Measurements from ENCODE around the gene DNMT3L. TPM values are rescaled to one million over a fixed set of nuclear protein-coding genes. Genes with fewer than 3 reads are reported as not detected.
A peak's percentile ranks its signal among the peaks of the same experiment; 100 is the strongest.

The DNMT3L gene
- total and polyA plus RNA-seq, 10 donors, result not detected

GRCh38 chr21:44289381-44290010, 27.8 kb upstream of the DNMT3L start:
- DNase-seq, result peak; percentile 72
- Histone ChIP-seq H3K4me1 (peaks cover 3 to 21% (median 7%) of the 10 kb centered on the region in 6 donors), H3K27me3 (replicated peaks in 1 of 7) (peaks cover 0 to 38% (median 25%) of the 10 kb centered on the region in 7 donors), H3K27ac (no peak overlapping the region), H3K4me3 (no peak overlapping the region), H3K36me3 (no peaks in the 10 kb centered on the region), H3K9me3 (no peaks in the 10 kb centered on the region)
- no peak for TF ChIP-seq CTCF (IDR thresholded peaks at IDR 0.05 in 8 of 11, conservative IDR thresholded peaks at IDR 0.05 in 3 of 11)
- no peak for TF ChIP-seq POLR2AphosphoS5 (IDR thresholded peaks at IDR 0.05)
- no peak for TF ChIP-seq POLR2A (IDR thresholded peaks at IDR 0.05)
- intact Hi-C loops (cut with DNase I; ENCODE audit: low total_unique reads), result no loop called here
- 82 to 93% (median 87%) methylated on average over 20 to 24 of the region's 24 CpGs for WGBS, 5 donors

GRCh38 chr21:44288251-44289110, 26.8 kb upstream of the DNMT3L start:
- no peaks in the 10 kb centered on the region for H3K9me3 ChIP-seq
- H3K27me3 ChIP-seq (replicated peaks in 1 of 7), result peaks cover 0 to 39% (median 25%) of the 10 kb centered on the region in 7 donors
- no peak overlapping the region for H3K27ac ChIP-seq
- no peak overlapping the region for H3K4me3 ChIP-seq
- DNase-seq, result peak; percentile 65
- H3K36me3 ChIP-seq, result no peaks in the 10 kb centered on the region
- intact Hi-C loops (cut with DNase I; ENCODE audit: low total_unique reads), result no loop called here
- H3K4me1 ChIP-seq, result peaks cover 0 to 12% (median 3%) of the 10 kb centered on the region in 6 donors
- 84 to 97% (median 93%) methylated on average over 21 to 23 of the region's 23 CpGs for WGBS, 5 donors
- TF ChIP-seq CTCF (IDR thresholded peaks at IDR 0.05 in 8 of 11, conservative IDR thresholded peaks at IDR 0.05 in 3 of 11) (no peak), POLR2A (IDR thresholded peaks at IDR 0.05) (no peak)

- WGBS, 5 donors, result 40 to 77% (median 69%) methylated on average over 10 to 31 of the region's 31 CpGs
- H3K4me1 ChIP-seq, result peaks cover 0 to 9% (median 3%) of the 10 kb centered on the region in 6 donors
- H3K27me3 ChIP-seq (replicated peaks in 1 of 7), result peaks cover 0 to 39% (median 25%) of the 10 kb centered on the region in 7 donors
- H3K27ac ChIP-seq, result no peak overlapping the region
- peak; percentile 69 for DNase-seq
- no peaks in the 10 kb centered on the region for H3K9me3 ChIP-seq
- H3K36me3 ChIP-seq, result no peaks in the 10 kb centered on the region
- no peak for TF ChIP-seq CTCF (IDR thresholded peaks at IDR 0.05 in 8 of 11, conservative IDR thresholded peaks at IDR 0.05 in 3 of 11)
- no peak for TF ChIP-seq POLR2AphosphoS5 (IDR thresholded peaks at IDR 0.05)
- TF ChIP-seq POLR2A (IDR thresholded peaks at IDR 0.05), result no peak
- no peak overlapping the region for H3K4me3 ChIP-seq
- intact Hi-C loops (cut with DNase I; ENCODE audit: low total_unique reads), result no loop called here
These were observed 25.3 kb upstream of the DNMT3L start for GRCh38 chr21:44286716-44287632.

All from spleen (tissue), 11 donors.